Measurements from ENCODE around the gene PACSIN2. TPM values are rescaled to one million over a fixed set of nuclear protein-coding genes. Genes with fewer than 3 reads are reported as not detected.
"Not testable (repeated sequence)": the region's sequence is repeated elsewhere in the genome, so short reads cannot be mapped to it uniquely, and the experiment has no call there.

Gene PACSIN2
- total RNA-seq, 5 donors from 2014 or later (not counting 1 experiment from before 2014, with no cell fraction given), result 25.9 to 49.0 (median 40.4) TPM

- H3K36me3 ChIP-seq (ENCODE audit: control insufficient read depth in 2 of 2, extremely low read depth in 1 of 2, insufficient read depth in 1 of 2, low read length in 1 of 2), result no peaks in the 10 kb centered on the region
- H3K9me3 ChIP-seq, result no peaks in the 10 kb centered on the region
- Mint-ChIP-seq H3K27me3 (no peaks in the 10 kb centered on the region), H3K36me3 (no peaks in the 10 kb centered on the region), H3K9me3 (no peaks in the 10 kb centered on the region), H3K27ac (peak overlapping the region; percentile 55 to 67), H3K4me3 (peak overlapping the region in 1 of 3 donors; percentile 32), H3K4me1 (peaks cover 82 to 87% (median 85%) of the 10 kb centered on the region in 3 donors)
- ATAC-seq (replicated peaks in 1 of 4), result peak in 3 of 4 experiments; percentile 40 to 63 (median 60)
- H3K27me3 ChIP-seq (replicated peaks in 1 of 2; ENCODE audit: control insufficient read depth in 2 of 2, extremely low read depth in 1 of 2, insufficient read depth in 2 of 2, low read length in 1 of 2), result no peaks in the 10 kb centered on the region
- H3K4me3 ChIP-seq (ENCODE audit: control insufficient read depth in 1 of 2, extremely low read depth in 1 of 2, low read length in 1 of 2), result no peak overlapping the region
- peaks cover 12 to 61% of the 10 kb centered on the region in 2 experiments for H3K4me1 ChIP-seq (ENCODE audit: control insufficient read depth in 1 of 2, extremely low read depth in 1 of 2, insufficient read depth in 2 of 2, low read length in 2 of 2)
- DNase-seq, result peak in 1 of 35 experiments; percentile 19
- WGBS (ENCODE audit: insufficient coverage), result 91% methylated on average over 1 of the region's 3 CpGs
- ChIA-PET CTCF (no interaction called here), POLR2A (no interaction called here)
- no peak overlapping the region for H3K27ac ChIP-seq (ENCODE audit: low read length)
Measured at GRCh38 chr22:43001271-43002201, 13.4 kb downstream of the PACSIN2 start.

- Mint-ChIP-seq H3K9me3 (no peaks in the 10 kb centered on the region), H3K36me3 (no peaks in the 10 kb centered on the region), H3K27ac (peak overlapping the region in 1 of 2 donors; percentile 32), H3K4me1 (peaks cover 77 to 83% (median 78%) of the 10 kb centered on the region in 3 donors), H3K27me3 (no peaks in the 10 kb centered on the region), H3K4me3 (no peak overlapping the region)
- Histone ChIP-seq H3K9me3 (no peaks in the 10 kb centered on the region), H3K4me1 (ENCODE audit: control insufficient read depth in 1 of 2, extremely low read depth in 1 of 2, insufficient read depth in 2 of 2, low read length in 2 of 2) (peaks cover 12 to 59% of the 10 kb centered on the region in 2 experiments), H3K27me3 (replicated peaks in 1 of 2; ENCODE audit: control insufficient read depth in 2 of 2, extremely low read depth in 1 of 2, insufficient read depth in 2 of 2, low read length in 1 of 2) (no peaks in the 10 kb centered on the region), H3K27ac (ENCODE audit: low read length) (no peak overlapping the region), H3K36me3 (ENCODE audit: control insufficient read depth in 2 of 2, extremely low read depth in 1 of 2, insufficient read depth in 1 of 2, low read length in 1 of 2) (no peaks in the 10 kb centered on the region), H3K4me3 (ENCODE audit: control insufficient read depth in 1 of 2, extremely low read depth in 1 of 2, low read length in 1 of 2) (no peak overlapping the region)
- ChIA-PET POLR2A (interaction anchor here in 1 of 2 donors (0.5 kb wide), 1 partner anchor 14 kb away, joined by 7 read pairs; the partner anchor contains the start of gene PACSIN2), CTCF (no interaction called here)
- DNase-seq, result no peak
- WGBS (ENCODE audit: insufficient coverage), result 83% methylated on average over 6 of the region's 8 CpGs
- ATAC-seq (replicated peaks in 1 of 4), result no peak
Measured at GRCh38 chr22:43000441-43001175, 14.3 kb downstream of the PACSIN2 start.

GRCh38 chr22:42997582-42998090 lies 17.3 kb downstream of the PACSIN2 start:
- Mint-ChIP-seq H3K27me3 (no peaks in the 10 kb centered on the region), H3K4me3 (no peak overlapping the region), H3K36me3 (peaks cover 7% of the 10 kb centered on the region), H3K4me1 (peaks cover 50 to 71% (median 62%) of the 10 kb centered on the region in 3 donors), H3K9me3 (no peaks in the 10 kb centered on the region), H3K27ac (no peak overlapping the region)
- Histone ChIP-seq H3K4me3 (ENCODE audit: control insufficient read depth in 1 of 2, extremely low read depth in 1 of 2, low read length in 1 of 2) (no peak overlapping the region), H3K4me1 (ENCODE audit: control insufficient read depth in 1 of 2, extremely low read depth in 1 of 2, insufficient read depth in 2 of 2, low read length in 2 of 2) (peaks cover 12 to 44% of the 10 kb centered on the region in 2 experiments), H3K27me3 (replicated peaks in 1 of 2; ENCODE audit: control insufficient read depth in 2 of 2, extremely low read depth in 1 of 2, insufficient read depth in 2 of 2, low read length in 1 of 2) (no peaks in the 10 kb centered on the region), H3K27ac (ENCODE audit: low read length) (no peak overlapping the region), H3K9me3 (no peaks in the 10 kb centered on the region), H3K36me3 (ENCODE audit: control insufficient read depth in 2 of 2, extremely low read depth in 1 of 2, insufficient read depth in 1 of 2, low read length in 1 of 2) (peaks cover 0 to 4% of the 10 kb centered on the region in 2 donors)
- DNase-seq, result no peak
- POLR2A ChIA-PET, result no interaction called here
- CTCF ChIA-PET, result no interaction called here
- ATAC-seq (replicated peaks in 1 of 4), result no peak
- WGBS (ENCODE audit: insufficient coverage), result 100% methylated on average over 2 of the region's 6 CpGs

GRCh38 chr22:42996646-42997365 lies 18.1 kb downstream of the PACSIN2 start:
- Mint-ChIP-seq H3K27ac (no peak overlapping the region), H3K9me3 (no peaks in the 10 kb centered on the region), H3K4me1 (peaks cover 41 to 63% (median 56%) of the 10 kb centered on the region in 3 donors), H3K4me3 (no peak overlapping the region), H3K27me3 (no peaks in the 10 kb centered on the region), H3K36me3 (peaks cover 10% of the 10 kb centered on the region)
- no peaks in the 10 kb centered on the region for H3K9me3 ChIP-seq
- peaks cover 0 to 4% of the 10 kb centered on the region in 2 donors for H3K36me3 ChIP-seq (ENCODE audit: control insufficient read depth in 2 of 2, extremely low read depth in 1 of 2, insufficient read depth in 1 of 2, low read length in 1 of 2)
- no peak overlapping the region for H3K4me3 ChIP-seq (ENCODE audit: control insufficient read depth in 1 of 2, extremely low read depth in 1 of 2, low read length in 1 of 2)
- H3K27ac ChIP-seq (ENCODE audit: low read length), result no peak overlapping the region
- no peaks in the 10 kb centered on the region for H3K27me3 ChIP-seq (replicated peaks in 1 of 2; ENCODE audit: control insufficient read depth in 2 of 2, extremely low read depth in 1 of 2, insufficient read depth in 2 of 2, low read length in 1 of 2)
- ATAC-seq (replicated peaks in 1 of 4), result no peak
- POLR2A ChIA-PET, result interaction anchor here in 1 of 2 donors (0.5 kb wide), 1 partner anchor 1719 kb away, joined by 5 read pairs; no protein-coding TSS in a partner anchor
- 95% methylated on average over 4 of the region's 10 CpGs for WGBS (ENCODE audit: insufficient coverage)
- peaks cover 7 to 39% of the 10 kb centered on the region in 2 experiments for H3K4me1 ChIP-seq (ENCODE audit: control insufficient read depth in 1 of 2, extremely low read depth in 1 of 2, insufficient read depth in 2 of 2, low read length in 2 of 2)
- no peak for DNase-seq
- CTCF ChIA-PET, result no interaction called here

- H3K4me3 Mint-ChIP-seq; CTCF ChIA-PET; DNase-seq; H3K9me3 Mint-ChIP-seq; H3K27ac Mint-ChIP-seq; H3K4me3 ChIP-seq (ENCODE audit: control insufficient read depth in 1 of 2, extremely low read depth in 1 of 2, low read length in 1 of 2); H3K36me3 ChIP-seq (ENCODE audit: control insufficient read depth in 2 of 2, extremely low read depth in 1 of 2, insufficient read depth in 1 of 2, low read length in 1 of 2); H3K27me3 ChIP-seq (replicated peaks in 1 of 2; ENCODE audit: control insufficient read depth in 2 of 2, extremely low read depth in 1 of 2, insufficient read depth in 2 of 2, low read length in 1 of 2); H3K9me3 ChIP-seq; POLR2A ChIA-PET; H3K27me3 Mint-ChIP-seq; ATAC-seq (replicated peaks in 1 of 4); H3K27ac ChIP-seq (ENCODE audit: low read length): not testable (repeated sequence)
- peaks cover 12% of the 10 kb centered on the region for H3K36me3 Mint-ChIP-seq
- peaks cover 0 to 28% of the 10 kb centered on the region in 2 experiments for H3K4me1 ChIP-seq (ENCODE audit: control insufficient read depth in 1 of 2, extremely low read depth in 1 of 2, insufficient read depth in 2 of 2, low read length in 2 of 2)
- H3K4me1 Mint-ChIP-seq, result peaks cover 37 to 57% (median 49%) of the 10 kb centered on the region in 3 donors
- 86% methylated on average over 2 of the region's 7 CpGs for WGBS (ENCODE audit: insufficient coverage)
Measured at GRCh38 chr22:42995654-42996053, 19.3 kb downstream of the PACSIN2 start.

All from T-cell (primary cell).